Neural progenitor cell (in vitro differentiated cells): ENCODE data around the gene MIDN. TPM values are rescaled to one million over a fixed set of nuclear protein-coding genes. Genes with fewer than 3 reads are reported as not detected.

ENCODE experiments used
- DNase-seq: peaks from one replicate; pipeline ENCODE4 v3.0.0-alpha.2; 2016; ENCODE audit warnings: low spot score
- H2AFZ ChIP-seq: fragments of 200-600 bp; sonication (generic); replicated peaks from 2 replicates; pipeline ENCODE4 v1.6.1; 2016; ENCODE audit warnings: antibody characterized with exemption
- H3F3A ChIP-seq: fragments of 200-600 bp; sonication (generic); 2 replicates; pipeline ENCODE4 v1.6.1; 2016; ENCODE audit warnings: antibody characterized with exemption, low read depth
- H3K27ac ChIP-seq: fragments of 200-600 bp; sonication (generic); 2 replicates; pipeline ENCODE4 v1.5.1; 2016; ENCODE audit warnings: mild to moderate bottlenecking
- H3K27me3 ChIP-seq: fragments of 200-600 bp; sonication (generic); 2 replicates; pipeline ENCODE4 v1.6.1; 2016; ENCODE audit warnings: mild to moderate bottlenecking, moderate library complexity
- H3K36me3 ChIP-seq: fragments of 200-600 bp; sonication (generic); 2 replicates; pipeline ENCODE4 v1.5.1; 2016
- H3K4me1 ChIP-seq: fragments of 200-600 bp; sonication (generic); 2 replicates; pipeline ENCODE4 v1.6.1; 2016; ENCODE audit warnings: mixed run types
- H3K4me2 ChIP-seq: fragments of 200-600 bp; sonication (generic); 2 replicates; pipeline ENCODE4 v1.6.1; 2016
- H3K4me3 ChIP-seq: fragments of 200-600 bp; sonication (generic); 2 replicates; pipeline ENCODE4 v1.5.1; 2016
- H3K79me2 ChIP-seq: fragments of 200-600 bp; sonication (generic); 2 replicates; pipeline ENCODE4 v1.6.1; 2016; ENCODE audit warnings: low read depth
- H3K9ac ChIP-seq: fragments of 200-600 bp; sonication (generic); 2 replicates; pipeline ENCODE4 v1.6.1; 2016
- H3K9me3 ChIP-seq: fragments of 200-600 bp; sonication (generic); 2 replicates; pipeline ENCODE4 v1.5.1; 2016; ENCODE audit warnings: low read depth
- H4K20me1 ChIP-seq: fragments of 200-600 bp; sonication (generic); 2 replicates; pipeline ENCODE4 v1.6.1; 2016; ENCODE audit warnings: low read depth
- H3K27ac Mint-ChIP-seq: 3 replicates; pipeline ENCODE4 v1.8.0; 2021; ENCODE audit warnings: mixed read lengths
- H3K27me3 Mint-ChIP-seq: 2 replicates; pipeline ENCODE4 v1.8.0; 2022; ENCODE audit warnings: low read depth, mild to moderate bottlenecking, inconsistent platforms, moderate library complexity, mixed read lengths; ENCODE audit not compliant: insufficient read depth
- H3K36me3 Mint-ChIP-seq: 3 replicates; pipeline ENCODE4 v1.8.0; 2021; ENCODE audit warnings: mixed read lengths
- H3K4me1 Mint-ChIP-seq: 3 replicates; pipeline ENCODE4 v1.8.0; 2021; ENCODE audit warnings: mixed read lengths
- H3K4me3 Mint-ChIP-seq: 3 replicates; pipeline ENCODE4 v1.8.0; 2021; ENCODE audit warnings: mild to moderate bottlenecking, moderate library complexity, mixed read lengths
- H3K9me3 Mint-ChIP-seq: 3 replicates; pipeline ENCODE4 v1.8.0; 2020; ENCODE audit warnings: mixed read lengths
- CTCF ChIP-seq: fragments of 200-600 bp; sonication (generic); IDR thresholded peaks from 2 replicates; pipeline ENCODE4 v1.5.1; 2017; ENCODE audit warnings: antibody characterized with exemption, mild to moderate bottlenecking
- EZH2 ChIP-seq: fragments of 200-600 bp; sonication (generic); IDR thresholded peaks from 2 replicates; pipeline ENCODE4 v1.6.1; 2017; ENCODE audit warnings: antibody characterized with exemption, mild to moderate bottlenecking, moderate library complexity
- EZH2phosphoT487 ChIP-seq: fragments of 200-600 bp; sonication (generic); IDR thresholded peaks from 2 replicates; pipeline ENCODE4 v1.6.1; 2017; ENCODE audit warnings: antibody characterized with exemption
- total RNA-seq: library from RNA; depleted of rRNA; stranded (reverse); fragments of >200 nt; gene quantifications from 2 replicates; pipeline ENCODE4 v1.2.3, GENCODE V29; 2015; ENCODE audit warnings: low replicate concordance

Gene MIDN
- total RNA-seq, 1 donor from 2014 or later, result 16.1 TPM

DNA sequence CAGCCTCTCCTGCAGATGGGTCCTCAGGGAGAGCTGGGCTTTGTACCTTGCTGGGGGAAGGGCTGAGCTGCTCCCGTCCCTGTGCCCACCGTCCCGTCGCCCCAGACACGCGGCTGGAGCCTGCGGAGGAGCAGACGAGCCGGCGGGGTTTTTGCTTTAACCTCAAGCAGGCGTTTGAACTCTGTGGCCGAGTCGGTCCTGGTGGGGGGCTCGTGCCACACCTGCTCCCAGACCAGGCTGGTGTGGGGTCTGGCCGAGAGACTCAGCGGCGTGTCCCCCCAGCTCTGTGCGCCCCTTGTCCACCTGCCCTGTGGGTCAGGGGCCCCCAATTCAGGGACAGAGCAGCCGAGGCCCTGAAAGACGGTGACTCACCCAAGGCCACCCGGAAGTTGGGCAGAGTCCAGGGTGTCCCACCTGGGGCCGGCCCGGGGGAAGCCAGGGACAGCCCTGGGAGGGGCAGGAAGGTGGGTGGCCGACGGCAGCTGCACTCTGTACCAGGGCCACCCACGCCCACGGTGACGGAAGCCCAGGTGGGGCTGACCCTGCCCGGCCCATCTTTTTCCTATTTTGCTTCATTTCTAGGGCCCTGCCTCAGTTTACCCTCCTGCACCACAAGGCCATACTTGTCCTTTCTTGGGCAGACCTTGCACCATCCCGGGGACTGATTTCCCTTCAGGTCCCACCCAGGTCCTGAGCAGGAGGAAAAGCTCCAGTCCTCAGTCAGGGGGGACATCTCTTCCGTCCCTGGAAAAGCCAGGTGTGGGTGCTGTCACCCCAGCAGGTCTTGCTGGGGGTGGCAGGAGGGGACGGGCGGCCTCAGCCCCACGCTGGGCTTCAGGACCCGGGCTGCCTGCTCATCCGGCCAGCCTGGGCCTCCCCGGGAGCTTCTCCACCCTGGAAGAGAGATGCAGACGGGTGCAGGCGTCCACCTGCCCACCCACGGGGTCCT lies 42.6 kb downstream of the MIDN start:
- Mint-ChIP-seq H3K36me3 (no peaks in the 10 kb centered on the region), H3K9me3 (no peaks in the 10 kb centered on the region), H3K27me3 (peaks cover 2% of the 10 kb centered on the region), H3K27ac (no peak overlapping the region), H3K4me1 (peaks cover 3% of the 10 kb centered on the region), H3K4me3 (no peak overlapping the region)
- no peak overlapping the region for H2AFZ ChIP-seq
- H3K27ac ChIP-seq, result no peak overlapping the region
- peaks cover 28% of the 10 kb centered on the region for H3K79me2 ChIP-seq
- TF ChIP-seq EZH2 (no peak), EZH2phosphoT487 (no peak), CTCF (no peak)
- peaks cover 17% of the 10 kb centered on the region for H3K4me1 ChIP-seq
- H3K9me3 ChIP-seq, result no peaks in the 10 kb centered on the region
- peaks cover 18% of the 10 kb centered on the region for H3K27me3 ChIP-seq
- H3K36me3 ChIP-seq, result no peaks in the 10 kb centered on the region
- no peak overlapping the region for H3K9ac ChIP-seq
- H3K4me3 ChIP-seq, result no peak overlapping the region
- peaks cover 87% of the 10 kb centered on the region for H4K20me1 ChIP-seq
- H3F3A ChIP-seq, result peaks cover 16% of the 10 kb centered on the region
- H3K4me2 ChIP-seq, result no peak overlapping the region
- no peak for DNase-seq

DNA sequence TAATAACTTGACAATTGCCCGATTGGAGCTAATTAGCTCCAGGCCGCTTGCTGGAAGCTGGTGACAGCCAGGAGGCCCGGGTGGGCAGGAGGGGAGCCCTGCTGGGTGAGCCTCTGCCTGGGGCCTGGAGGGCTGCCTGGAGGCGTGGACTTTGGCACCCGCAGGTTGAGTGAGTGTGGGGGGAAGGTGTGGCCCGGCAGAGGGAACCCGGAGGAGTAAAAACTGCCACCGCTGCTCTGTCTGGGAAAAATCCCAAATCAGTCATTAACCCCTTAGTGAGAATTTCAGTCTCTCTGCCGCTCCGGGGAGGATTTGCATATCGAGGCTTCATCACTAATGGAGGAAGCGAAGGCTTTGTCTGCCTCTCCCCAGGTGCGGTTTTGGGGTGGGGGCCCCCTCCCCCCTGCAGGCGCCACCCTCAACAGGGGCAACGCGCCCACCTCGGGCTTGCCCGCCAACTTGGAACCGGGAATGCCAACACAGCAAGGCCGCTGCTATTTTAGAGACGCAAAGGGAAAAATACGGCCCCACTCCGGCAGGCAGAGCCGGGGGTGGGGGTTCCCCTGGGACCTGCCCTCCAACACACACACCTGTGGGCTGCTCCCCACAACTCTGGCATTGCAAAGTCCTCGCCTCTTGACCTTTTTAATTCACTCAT lies 43.5 kb downstream of the MIDN start:
- Mint-ChIP-seq H3K4me1 (peaks cover 3% of the 10 kb centered on the region), H3K4me3 (no peak overlapping the region), H3K9me3 (no peaks in the 10 kb centered on the region), H3K27ac (no peak overlapping the region), H3K36me3 (no peaks in the 10 kb centered on the region), H3K27me3 (peaks cover 2% of the 10 kb centered on the region)
- peaks cover 94% of the 10 kb centered on the region for H4K20me1 ChIP-seq
- no peaks in the 10 kb centered on the region for H3K9me3 ChIP-seq
- no peak overlapping the region for H3K4me2 ChIP-seq
- peaks cover 12% of the 10 kb centered on the region for H3K4me1 ChIP-seq
- H3K27ac ChIP-seq, result no peak overlapping the region
- H3K79me2 ChIP-seq, result peaks cover 21% of the 10 kb centered on the region
- DNase-seq, result no peak
- no peaks in the 10 kb centered on the region for H3K36me3 ChIP-seq
- no peak for TF ChIP-seq EZH2phosphoT487
- no peak for TF ChIP-seq EZH2
- TF ChIP-seq CTCF, result no peak
- H3F3A ChIP-seq, result peaks cover 14% of the 10 kb centered on the region
- H3K4me3 ChIP-seq, result no peak overlapping the region
- H2AFZ ChIP-seq, result no peak overlapping the region
- H3K9ac ChIP-seq, result no peak overlapping the region
- H3K27me3 ChIP-seq, result peaks cover 18% of the 10 kb centered on the region

DNA sequence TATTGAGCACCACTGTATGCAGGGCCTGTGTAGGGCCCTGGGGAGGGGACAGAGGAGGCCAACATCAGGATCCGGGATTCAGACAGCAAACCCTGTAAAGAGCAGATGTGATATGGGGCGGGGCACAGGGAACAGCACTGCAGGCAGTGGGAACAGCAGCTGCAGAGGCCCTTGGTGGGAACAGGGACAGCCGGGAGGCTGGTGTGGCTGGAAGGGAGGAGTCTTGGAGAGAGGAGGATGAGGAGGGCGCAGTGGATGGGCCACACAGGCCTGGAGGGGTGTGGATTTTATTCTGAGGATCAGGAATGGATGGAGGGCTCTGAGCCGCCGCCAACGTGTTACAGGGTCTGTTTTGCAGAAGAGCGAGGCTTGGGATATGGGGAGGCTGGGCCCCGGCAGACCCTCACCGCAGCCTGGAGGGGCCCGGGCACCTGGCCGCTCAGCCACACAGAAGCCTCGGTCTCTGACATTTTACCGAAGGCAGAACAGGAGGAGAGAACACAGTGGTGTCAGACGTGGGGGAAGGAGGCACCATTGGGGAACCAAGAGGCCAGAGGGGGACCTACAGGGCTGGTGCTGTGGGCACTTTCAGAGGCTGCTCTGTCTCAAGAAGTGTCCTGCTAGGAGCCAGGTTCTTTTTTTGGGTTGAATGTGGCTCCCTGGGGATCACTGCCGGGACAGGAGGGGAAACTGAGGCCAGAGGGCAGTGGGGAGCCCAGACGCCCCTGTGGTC lies 44.2 kb downstream of the MIDN start:
- H3K36me3 Mint-ChIP-seq, result no peaks in the 10 kb centered on the region
- H3K9me3 ChIP-seq, result no peaks in the 10 kb centered on the region
- peaks cover 6% of the 10 kb centered on the region for H3K4me1 Mint-ChIP-seq
- H3K9me3 Mint-ChIP-seq, result no peaks in the 10 kb centered on the region
- no peak for TF ChIP-seq CTCF
- no peak for TF ChIP-seq EZH2
- TF ChIP-seq EZH2phosphoT487, result no peak
- no peaks in the 10 kb centered on the region for H3K36me3 ChIP-seq
- peaks cover 18% of the 10 kb centered on the region for H3K27me3 ChIP-seq
- H4K20me1 ChIP-seq, result peaks cover 87% of the 10 kb centered on the region
- peaks cover 2% of the 10 kb centered on the region for H3K27me3 Mint-ChIP-seq
- peaks cover 7% of the 10 kb centered on the region for H3F3A ChIP-seq
- H3K27ac ChIP-seq, result no peak overlapping the region
- peaks cover 5% of the 10 kb centered on the region for H3K4me1 ChIP-seq
- H3K79me2 ChIP-seq, result peaks cover 14% of the 10 kb centered on the region
- H3K9ac ChIP-seq, result no peak overlapping the region
- H3K4me3 Mint-ChIP-seq, result no peak overlapping the region
- no peak for DNase-seq
- H2AFZ ChIP-seq, result no peak overlapping the region
- H3K4me3 ChIP-seq, result no peak overlapping the region
- H3K27ac Mint-ChIP-seq, result peak overlapping the region; percentile 60
- no peak overlapping the region for H3K4me2 ChIP-seq
